PFSK-1 (cell line): ENCODE data around the gene MBNL3.

ENCODE experiments used
- FOXP2 ChIP-seq: optimal IDR thresholded peaks from 2 replicates; pipeline ENCODE3; 2011; ENCODE audit warnings: borderline replicate concordance, control low read depth, inconsistent platforms; ENCODE audit not compliant: insufficient read depth; ENCODE audit errors: extremely low read length, extremely low read depth
- POLR2AphosphoS5 ChIP-seq: IDR thresholded peaks from 2 replicates; pipeline ENCODE4 v1.6.1; 2012; ENCODE audit warnings: low read depth, mild to moderate bottlenecking, control low read depth, low read length, moderate library complexity
- SIN3A ChIP-seq: IDR thresholded peaks from 2 replicates; pipeline ENCODE4 v1.6.1; 2012; ENCODE audit warnings: mild to moderate bottlenecking, low read length, moderate library complexity, borderline replicate concordance; ENCODE audit not compliant: insufficient read depth
- TAF1 ChIP-seq: IDR thresholded peaks from 2 replicates; pipeline ENCODE4 v1.6.1; 2012; ENCODE audit warnings: low read length, control low read depth, borderline replicate concordance; ENCODE audit not compliant: insufficient read depth
- TF ChIP-seq, protein P1 (sequence below), 2 experiments: IDR thresholded peaks; 2 replicates each; pipeline versions ENCODE4 v1.6.1 to v1.8.0; 2011 to 2012; ENCODE audit warnings: low read depth in 2 of 2, low read length in 2 of 2, control low read depth in 1 of 2, inconsistent platforms in 1 of 2, mild to moderate bottlenecking in 1 of 2, moderate library complexity in 1 of 2; ENCODE audit not compliant: insufficient read depth in 1 of 2

MBNL3 gene

DNA sequence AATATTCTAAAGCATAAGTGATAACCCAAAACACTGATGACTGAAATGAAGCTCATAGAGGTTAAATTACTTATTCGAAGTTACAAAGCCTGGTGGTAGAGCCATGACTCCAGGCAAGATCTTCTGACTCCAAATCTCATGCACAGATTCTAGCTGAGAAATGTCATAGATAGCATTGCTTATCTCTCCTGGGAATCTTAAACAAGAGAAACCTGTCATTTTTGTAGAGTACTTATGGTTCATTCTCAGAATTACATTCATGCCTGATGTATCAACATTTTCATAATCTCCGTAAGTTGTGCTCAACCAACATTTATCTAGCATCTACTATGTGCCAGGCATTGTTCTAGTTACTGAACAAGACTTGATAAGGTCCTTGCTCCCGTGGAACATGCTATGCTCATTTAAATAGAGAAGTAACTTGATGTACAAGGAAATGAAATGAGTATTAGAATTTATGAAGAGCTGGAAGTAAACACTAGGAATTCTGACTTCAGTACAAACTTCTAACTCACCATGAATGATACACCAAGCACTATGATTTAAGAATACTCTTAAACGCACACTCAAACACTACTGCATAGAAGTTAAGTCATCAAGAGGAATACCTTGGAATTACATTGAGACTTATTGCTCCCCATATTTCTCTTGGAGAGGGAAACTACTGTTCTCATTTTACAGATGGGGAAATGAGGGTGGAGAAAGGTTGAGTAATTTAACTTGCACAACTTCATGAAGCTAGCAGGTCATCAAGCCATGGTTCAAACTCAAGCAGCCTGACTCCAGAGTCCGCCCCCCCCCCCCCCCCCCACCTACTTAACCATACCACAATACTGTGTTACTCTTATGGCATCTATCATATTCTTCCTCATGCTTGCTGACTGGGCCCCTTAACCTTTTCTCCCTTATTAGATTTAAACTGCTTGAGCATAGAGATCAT is 45.4 kb downstream of the MBNL3 start:
- no peak for TF ChIP-seq SIN3A
- TF ChIP-seq FOXP2, result no peak
- TF ChIP-seq, protein P1, sequence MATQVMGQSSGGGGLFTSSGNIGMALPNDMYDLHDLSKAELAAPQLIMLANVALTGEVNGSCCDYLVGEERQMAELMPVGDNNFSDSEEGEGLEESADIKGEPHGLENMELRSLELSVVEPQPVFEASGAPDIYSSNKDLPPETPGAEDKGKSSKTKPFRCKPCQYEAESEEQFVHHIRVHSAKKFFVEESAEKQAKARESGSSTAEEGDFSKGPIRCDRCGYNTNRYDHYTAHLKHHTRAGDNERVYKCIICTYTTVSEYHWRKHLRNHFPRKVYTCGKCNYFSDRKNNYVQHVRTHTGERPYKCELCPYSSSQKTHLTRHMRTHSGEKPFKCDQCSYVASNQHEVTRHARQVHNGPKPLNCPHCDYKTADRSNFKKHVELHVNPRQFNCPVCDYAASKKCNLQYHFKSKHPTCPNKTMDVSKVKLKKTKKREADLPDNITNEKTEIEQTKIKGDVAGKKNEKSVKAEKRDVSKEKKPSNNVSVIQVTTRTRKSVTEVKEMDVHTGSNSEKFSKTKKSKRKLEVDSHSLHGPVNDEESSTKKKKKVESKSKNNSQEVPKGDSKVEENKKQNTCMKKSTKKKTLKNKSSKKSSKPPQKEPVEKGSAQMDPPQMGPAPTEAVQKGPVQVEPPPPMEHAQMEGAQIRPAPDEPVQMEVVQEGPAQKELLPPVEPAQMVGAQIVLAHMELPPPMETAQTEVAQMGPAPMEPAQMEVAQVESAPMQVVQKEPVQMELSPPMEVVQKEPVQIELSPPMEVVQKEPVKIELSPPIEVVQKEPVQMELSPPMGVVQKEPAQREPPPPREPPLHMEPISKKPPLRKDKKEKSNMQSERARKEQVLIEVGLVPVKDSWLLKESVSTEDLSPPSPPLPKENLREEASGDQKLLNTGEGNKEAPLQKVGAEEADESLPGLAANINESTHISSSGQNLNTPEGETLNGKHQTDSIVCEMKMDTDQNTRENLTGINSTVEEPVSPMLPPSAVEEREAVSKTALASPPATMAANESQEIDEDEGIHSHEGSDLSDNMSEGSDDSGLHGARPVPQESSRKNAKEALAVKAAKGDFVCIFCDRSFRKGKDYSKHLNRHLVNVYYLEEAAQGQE (IDR thresholded peaks at IDR 0.05; ENCODE audit: insufficient read depth in 1 of 2, low read depth in 2 of 2, low read length in 2 of 2), result no peak
- TF ChIP-seq POLR2AphosphoS5, result no peak
- no peak for TF ChIP-seq TAF1

DNA sequence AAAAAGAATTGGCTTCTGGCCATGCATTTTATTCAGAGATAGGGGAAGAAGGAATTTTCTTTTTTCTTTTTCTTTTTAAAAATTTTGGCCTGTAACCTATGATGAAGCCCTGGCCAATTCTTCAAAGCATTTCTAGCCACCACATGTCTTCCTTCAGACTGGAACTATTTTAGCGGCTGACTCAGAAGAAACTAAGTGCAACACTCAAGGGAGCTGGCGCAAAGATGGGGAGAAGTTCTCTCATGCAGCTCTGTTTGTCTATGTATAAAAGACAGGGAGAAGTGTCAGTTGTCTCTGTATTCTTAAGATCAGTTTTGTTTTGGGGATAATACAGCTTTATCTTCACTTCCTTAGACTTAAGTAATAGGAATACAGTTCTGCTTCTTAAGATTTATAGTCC is 46.1 kb downstream of the MBNL3 start:
- TF ChIP-seq, protein P1 (IDR thresholded peaks at IDR 0.05; ENCODE audit: insufficient read depth in 1 of 2, low read depth in 2 of 2, low read length in 2 of 2), result no peak
- no peak for TF ChIP-seq FOXP2
- no peak for TF ChIP-seq SIN3A
- no peak for TF ChIP-seq POLR2AphosphoS5

DNA sequence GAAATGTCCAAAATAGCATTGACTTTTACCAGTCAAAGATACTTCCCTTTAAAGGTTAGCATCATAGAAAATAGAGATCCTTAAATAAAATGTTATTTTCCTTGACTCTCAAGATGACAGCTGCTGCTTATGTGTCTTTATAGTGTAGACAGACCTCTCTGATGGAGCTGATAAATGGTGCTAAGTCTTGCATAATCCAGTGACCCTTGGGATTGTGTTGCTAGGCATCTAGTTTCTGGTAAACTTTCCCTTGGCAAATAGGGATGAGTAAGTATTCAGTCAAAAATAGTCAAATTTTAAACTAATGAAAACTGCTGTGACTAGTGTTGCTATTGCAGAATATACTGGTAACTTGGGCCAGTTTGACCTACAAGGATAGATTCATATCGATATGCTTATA is 53.6 kb downstream of the MBNL3 start:
- TF ChIP-seq SIN3A (no peak), TAF1 (no peak), POLR2AphosphoS5 (no peak), FOXP2 (no peak)
- TF ChIP-seq, protein P1 (IDR thresholded peaks at IDR 0.05; ENCODE audit: insufficient read depth in 1 of 2, low read depth in 2 of 2, low read length in 2 of 2), result no peak

DNA sequence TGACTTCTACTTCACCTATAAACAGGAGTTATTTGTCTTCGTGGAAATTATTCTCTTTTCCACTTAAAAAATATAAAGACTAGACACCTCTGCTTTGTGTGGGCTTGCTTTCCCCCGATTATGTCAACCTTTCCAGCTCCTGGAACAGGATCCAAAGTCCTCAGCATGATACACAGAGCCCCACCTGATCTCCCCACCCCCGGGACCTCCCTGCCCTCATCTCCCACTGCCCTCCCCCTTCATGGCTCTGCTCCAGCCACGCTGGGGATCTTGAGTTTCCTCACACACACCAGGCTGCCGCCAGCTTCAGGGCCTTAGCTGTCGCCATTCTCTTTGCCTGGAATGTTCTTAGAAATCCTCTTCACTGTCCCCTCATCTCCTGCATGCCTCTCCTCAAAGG is 55.3 kb downstream of the MBNL3 start:
- TF ChIP-seq, protein P1 (IDR thresholded peaks at IDR 0.05; ENCODE audit: insufficient read depth in 1 of 2, low read depth in 2 of 2, low read length in 2 of 2), result no peak
- TF ChIP-seq TAF1, result no peak
- TF ChIP-seq SIN3A, result no peak
- no peak for TF ChIP-seq FOXP2
- TF ChIP-seq POLR2AphosphoS5, result no peak
